ENCODE results near the gene RASGRF1. TPM values are rescaled to one million over a fixed set of nuclear protein-coding genes. Genes with fewer than 3 reads are reported as not detected.

RASGRF1 gene
- total RNA-seq, 2 experiments from 2014 or later, result 3.0 to 4.5 TPM

GRCh38 chr15:79049416-79049815 lies 41.2 kb downstream of the RASGRF1 start:
- H3K9me2 ChIP-seq (ENCODE audit: insufficient read depth, low read length), result no peaks in the 10 kb centered on the region
- POLR2A ChIA-PET, result no interaction called here
- no peak for DNase-seq (ENCODE audit: low spot score)
- CTCF ChIA-PET (ENCODE audit: unreplicated experiment), result no interaction called here
- no peak overlapping the region for H3K4me2 ChIP-seq (ENCODE audit: low read length)
- no peaks in the 10 kb centered on the region for H3K79me2 ChIP-seq (ENCODE audit: insufficient read depth, low read depth, low read length)
- no TSS peak for BruUV-seq (replicated peaks)
- no peaks in the 10 kb centered on the region for H4K20me1 ChIP-seq (ENCODE audit: insufficient read depth, low read length)
- H3K27ac ChIP-seq (ENCODE audit: low read depth, low read length, poor library complexity, severe bottlenecking), result no peak overlapping the region
- TF ChIP-seq CTCF (conservative IDR thresholded peaks at IDR 0.05; ENCODE audit: low read length) (no peak), EZH2phosphoT487 (IDR thresholded peaks at IDR 0.05; ENCODE audit: borderline replicate concordance, low read depth, low read length) (no peak)
- intact Hi-C loops (cut with micrococcal nuclease; ENCODE audit: unreplicated experiment), result no loop called here
- H3K4me1 ChIP-seq (ENCODE audit: insufficient read depth, low read length, poor library complexity, severe bottlenecking), result no peaks in the 10 kb centered on the region
- no peaks in the 10 kb centered on the region for H3K9me3 ChIP-seq (ENCODE audit: low read length)
- no peaks in the 10 kb centered on the region for H3K36me3 ChIP-seq (ENCODE audit: insufficient read depth, low read length)
- H3K4me3 ChIP-seq (ENCODE audit: low read depth, low read length, poor library complexity, severe bottlenecking), result no peak overlapping the region
- no peak overlapping the region for H2AFZ ChIP-seq (ENCODE audit: low read length)

- H3K27ac ChIP-seq (ENCODE audit: low read depth, low read length, poor library complexity, severe bottlenecking), result no peak overlapping the region
- ChIA-PET POLR2A (interaction anchor here (0.5 to 1.1 kb wide), 4 partner anchors 10 to 192 kb away, joined by 4 read pairs; no protein-coding TSS in a partner anchor), CTCF (ENCODE audit: unreplicated experiment) (interaction anchor here (0.6 kb wide), 1 partner anchor 57 kb away, joined by 3 read pairs; no protein-coding TSS in a partner anchor)
- no peak overlapping the region for H3K4me3 ChIP-seq (ENCODE audit: low read depth, low read length, poor library complexity, severe bottlenecking)
- BruUV-seq (replicated peaks), result no TSS peak
- H2AFZ ChIP-seq (ENCODE audit: low read length), result no peak overlapping the region
- DNase-seq (ENCODE audit: low spot score), result no peak
- intact Hi-C loops (cut with micrococcal nuclease; ENCODE audit: unreplicated experiment), result no loop called here
- H3K9me2 ChIP-seq (ENCODE audit: insufficient read depth, low read length), result no peaks in the 10 kb centered on the region
- H3K36me3 ChIP-seq (ENCODE audit: insufficient read depth, low read length), result no peaks in the 10 kb centered on the region
- H3K79me2 ChIP-seq (ENCODE audit: insufficient read depth, low read depth, low read length), result no peaks in the 10 kb centered on the region
- H3K4me2 ChIP-seq (ENCODE audit: low read length), result no peak overlapping the region
- H3K9me3 ChIP-seq (ENCODE audit: low read length), result 0 out of 2 replicates have a peak, but pooled peaks cover 2% of the 10 kb centered on the region
- no peaks in the 10 kb centered on the region for H3K4me1 ChIP-seq (ENCODE audit: insufficient read depth, low read length, poor library complexity, severe bottlenecking)
- no peaks in the 10 kb centered on the region for H4K20me1 ChIP-seq (ENCODE audit: insufficient read depth, low read length)
- no peak for TF ChIP-seq CTCF (conservative IDR thresholded peaks at IDR 0.05; ENCODE audit: low read length)
- TF ChIP-seq EZH2phosphoT487 (IDR thresholded peaks at IDR 0.05; ENCODE audit: borderline replicate concordance, low read depth, low read length), result no peak
Measured at GRCh38 chr15:79047676-79048439, 42.7 kb downstream of the RASGRF1 start.

Data from OCI-LY7 (cell line).